Epithelial cell of proximal tubule (primary cell): ENCODE results near the gene METRNL. TPM values are rescaled to one million over a fixed set of nuclear protein-coding genes. Genes with fewer than 3 reads are reported as not detected.
"Not testable (repeated sequence)": the region's sequence is repeated elsewhere in the genome, so short reads cannot be mapped to it uniquely, and the experiment has no call there.

Experiments used
- DNase-seq: peaks from one replicate; pipeline ENCODE4 v3.0.0-alpha.2; 2011; ENCODE audit warnings: low read depth
- H3K4me3 ChIP-seq: 2 replicates; pipeline ENCODE4 v1.5.1; 2011; ENCODE audit warnings: low read depth, mild to moderate bottlenecking, low read length
- total RNA-seq: library from RNA; depleted of rRNA; stranded (reverse); fragments of >200 nt; gene quantifications from 2 replicates; pipeline ENCODE4 v1.2.3, GENCODE V29; 2015
- TF ChIP-seq, protein P1 (sequence below): conservative IDR thresholded peaks from 2 replicates; pipeline ENCODE4 v1.5.1; 2012; ENCODE audit warnings: low read depth, mild to moderate bottlenecking, low read length

Gene METRNL
- total RNA-seq, 1 donor from 2014 or later = 11.9 TPM

DNA sequence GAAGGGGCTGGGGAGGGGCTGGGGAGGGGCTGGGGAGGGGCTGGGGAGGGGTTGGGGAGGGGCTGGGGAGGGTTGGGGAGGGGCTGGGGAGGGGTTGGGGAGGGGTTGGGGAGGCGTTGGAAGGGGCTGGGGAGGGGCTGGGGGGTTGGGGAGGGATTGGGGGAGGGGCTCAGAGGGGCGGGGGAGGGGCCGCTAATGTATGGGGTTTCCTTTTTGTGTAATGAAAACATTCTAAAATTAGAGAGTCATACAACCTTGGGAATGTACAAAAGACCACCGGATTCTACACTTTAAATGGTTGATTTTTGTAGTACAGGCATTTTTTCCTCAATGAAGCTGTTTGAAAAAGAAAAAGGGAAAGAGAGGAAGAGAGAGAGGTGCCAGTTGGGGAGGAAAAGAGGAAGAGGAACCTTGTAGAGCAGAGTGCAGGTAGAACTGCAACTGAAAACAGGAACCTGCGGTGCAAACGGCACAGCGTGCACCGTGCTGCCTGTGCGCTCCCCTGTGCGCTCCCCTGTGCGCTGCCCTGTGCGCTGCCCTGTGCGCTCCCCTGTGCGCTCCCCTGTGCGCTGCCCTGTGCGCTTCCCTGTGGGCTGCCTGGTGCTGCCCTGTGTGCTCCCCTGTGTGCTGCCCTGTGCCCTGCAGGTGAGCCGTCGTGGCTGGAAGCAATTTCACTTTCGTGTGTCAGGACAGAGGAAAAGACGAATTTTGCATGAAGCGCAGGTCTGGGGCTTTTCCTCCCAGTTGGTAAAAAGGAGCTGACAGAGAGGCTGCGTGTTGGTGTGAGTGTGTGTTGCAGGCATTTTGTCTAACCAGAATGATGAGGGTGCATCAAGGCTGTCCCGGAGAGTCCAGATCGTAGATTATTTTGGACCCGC is 40.8 kb downstream of the METRNL start:
- no peak for DNase-seq
- no peak overlapping the region for H3K4me3 ChIP-seq
- TF ChIP-seq, protein P1, sequence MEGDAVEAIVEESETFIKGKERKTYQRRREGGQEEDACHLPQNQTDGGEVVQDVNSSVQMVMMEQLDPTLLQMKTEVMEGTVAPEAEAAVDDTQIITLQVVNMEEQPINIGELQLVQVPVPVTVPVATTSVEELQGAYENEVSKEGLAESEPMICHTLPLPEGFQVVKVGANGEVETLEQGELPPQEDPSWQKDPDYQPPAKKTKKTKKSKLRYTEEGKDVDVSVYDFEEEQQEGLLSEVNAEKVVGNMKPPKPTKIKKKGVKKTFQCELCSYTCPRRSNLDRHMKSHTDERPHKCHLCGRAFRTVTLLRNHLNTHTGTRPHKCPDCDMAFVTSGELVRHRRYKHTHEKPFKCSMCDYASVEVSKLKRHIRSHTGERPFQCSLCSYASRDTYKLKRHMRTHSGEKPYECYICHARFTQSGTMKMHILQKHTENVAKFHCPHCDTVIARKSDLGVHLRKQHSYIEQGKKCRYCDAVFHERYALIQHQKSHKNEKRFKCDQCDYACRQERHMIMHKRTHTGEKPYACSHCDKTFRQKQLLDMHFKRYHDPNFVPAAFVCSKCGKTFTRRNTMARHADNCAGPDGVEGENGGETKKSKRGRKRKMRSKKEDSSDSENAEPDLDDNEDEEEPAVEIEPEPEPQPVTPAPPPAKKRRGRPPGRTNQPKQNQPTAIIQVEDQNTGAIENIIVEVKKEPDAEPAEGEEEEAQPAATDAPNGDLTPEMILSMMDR = no peak

DNA sequence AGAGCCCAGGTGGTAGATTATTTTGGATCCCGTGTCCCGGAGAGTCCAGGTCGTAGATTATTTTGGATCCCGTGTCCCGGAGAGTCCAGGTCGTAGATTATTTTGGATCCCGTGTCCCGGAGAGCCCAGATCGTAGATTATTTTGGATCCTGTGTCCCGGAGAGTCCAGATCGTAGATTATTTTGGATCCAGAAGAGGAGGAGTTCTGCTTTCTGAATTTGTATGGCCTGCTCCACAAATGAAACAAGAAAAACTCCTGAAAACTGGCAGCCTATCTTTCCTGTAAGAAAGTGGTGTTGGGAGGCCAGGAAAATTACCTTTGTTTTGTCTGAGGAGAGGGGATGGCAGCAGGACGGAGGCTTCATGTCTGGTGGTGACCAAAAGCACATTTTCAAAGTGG is 42.1 kb downstream of the METRNL start:
- not testable (repeated sequence) for H3K4me3 ChIP-seq, DNase-seq

DNA sequence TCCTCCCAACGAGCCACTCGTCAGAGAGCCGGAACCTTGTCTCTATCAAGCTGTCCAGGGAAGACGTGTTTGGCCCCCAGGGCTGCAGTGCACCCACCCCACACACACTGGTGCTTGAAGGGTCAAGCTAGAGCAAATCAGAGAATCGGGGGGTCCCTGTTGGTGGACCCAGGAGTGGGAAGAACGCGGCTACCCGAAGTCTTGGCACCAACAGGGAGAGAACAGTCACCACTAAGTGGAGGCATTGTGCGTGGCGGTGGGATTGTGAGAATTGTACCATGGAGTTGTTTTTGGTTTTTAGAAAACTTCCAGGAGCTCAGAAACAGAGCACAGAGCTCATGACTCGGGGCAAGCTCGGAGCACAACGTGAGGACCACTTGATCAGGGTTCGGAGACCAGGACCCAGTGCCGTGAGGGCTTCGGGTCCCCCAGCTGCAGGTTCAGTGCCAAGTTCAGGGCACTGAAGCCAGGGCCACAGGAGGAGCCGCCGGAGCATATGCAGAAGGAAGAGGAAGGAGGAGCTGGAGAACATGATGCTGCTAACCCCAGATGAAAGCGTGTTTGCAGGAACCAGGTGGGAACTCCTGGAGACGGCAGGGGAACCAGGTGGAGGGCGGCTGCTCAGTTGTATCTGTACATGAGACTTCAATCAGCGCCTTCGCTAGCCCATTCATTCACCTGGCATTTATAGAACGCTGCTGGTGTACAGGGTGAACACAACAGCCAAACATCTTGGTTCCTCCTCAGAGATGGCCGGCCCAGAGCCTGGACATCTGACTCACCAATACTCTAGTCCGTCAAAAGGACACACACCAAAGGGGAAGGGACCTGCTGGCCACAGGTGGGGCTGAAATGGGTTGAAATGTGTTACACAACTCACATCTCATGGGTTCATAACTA is 42.8 kb downstream of the METRNL start:
- no peak for DNase-seq
- no peak overlapping the region for H3K4me3 ChIP-seq
- TF ChIP-seq, protein P1 = no peak

DNA sequence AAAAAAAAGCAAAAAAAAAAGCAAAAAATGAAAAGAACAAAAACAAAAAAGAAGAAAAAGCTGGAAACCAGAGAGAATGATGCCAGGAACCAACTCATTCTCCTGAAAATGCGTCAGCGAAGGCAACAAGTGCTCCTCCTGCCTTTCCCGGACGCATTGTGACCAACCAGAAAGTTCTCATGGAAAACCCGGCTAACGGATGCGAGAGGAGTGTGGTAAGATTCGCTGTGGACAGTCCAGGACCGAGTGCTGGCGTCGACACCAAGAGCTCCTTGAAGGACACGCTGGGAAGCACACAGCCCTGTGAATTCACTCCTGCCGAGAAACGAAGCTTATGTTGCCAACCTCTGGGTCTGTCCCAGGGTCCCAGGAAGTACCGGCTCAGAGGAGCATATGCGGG is 43.4 kb downstream of the METRNL start:
- no peak for DNase-seq
- H3K4me3 ChIP-seq = no peak overlapping the region
- TF ChIP-seq, protein P1 = no peak

DNA sequence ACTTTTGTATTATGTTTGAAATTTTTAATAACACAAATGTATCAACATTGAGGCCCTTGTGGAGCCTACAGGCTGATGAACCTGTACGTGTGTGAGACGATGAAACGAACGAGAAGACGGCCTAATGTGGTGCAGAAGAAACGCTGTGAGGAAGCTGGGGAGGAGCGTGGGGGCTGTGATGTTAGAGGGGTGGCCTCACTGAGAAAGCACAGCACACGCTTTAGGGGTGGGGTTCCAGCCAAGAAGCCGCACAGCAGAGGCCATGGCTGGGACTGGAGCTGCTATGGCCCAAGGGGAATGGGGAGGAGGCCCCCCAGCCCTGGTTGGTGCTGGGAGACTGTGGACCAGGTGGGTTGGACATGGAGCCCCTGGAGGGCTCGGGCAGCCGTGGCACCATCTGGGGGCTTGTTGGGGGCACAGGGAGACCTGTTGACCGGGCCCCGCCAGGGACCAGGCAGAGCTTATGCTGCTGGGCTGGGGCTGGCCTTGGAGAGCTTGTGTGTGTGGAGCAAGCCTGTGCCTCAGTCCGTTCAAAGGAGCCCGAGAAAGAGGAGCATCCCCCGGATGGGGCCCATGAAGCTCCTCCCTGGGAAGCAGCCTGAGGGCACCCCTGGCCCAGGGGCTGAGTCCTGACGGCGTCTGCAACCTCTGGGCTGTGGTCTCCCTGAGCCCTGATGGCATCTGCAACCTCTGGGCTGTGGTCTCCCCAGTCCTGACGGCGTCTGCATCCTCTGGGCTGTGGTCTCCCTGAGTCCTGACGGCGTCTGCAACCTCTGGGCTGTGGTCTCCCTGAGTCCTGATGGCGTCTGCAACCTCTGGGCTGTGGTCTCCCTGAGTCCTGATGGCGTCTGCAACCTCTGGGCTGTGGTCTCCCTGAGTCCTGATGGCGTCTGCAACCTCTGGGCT is 44.7 kb downstream of the METRNL start:
- H3K4me3 ChIP-seq = no peak overlapping the region
- no peak for DNase-seq
- TF ChIP-seq, protein P1 = no peak

DNA sequence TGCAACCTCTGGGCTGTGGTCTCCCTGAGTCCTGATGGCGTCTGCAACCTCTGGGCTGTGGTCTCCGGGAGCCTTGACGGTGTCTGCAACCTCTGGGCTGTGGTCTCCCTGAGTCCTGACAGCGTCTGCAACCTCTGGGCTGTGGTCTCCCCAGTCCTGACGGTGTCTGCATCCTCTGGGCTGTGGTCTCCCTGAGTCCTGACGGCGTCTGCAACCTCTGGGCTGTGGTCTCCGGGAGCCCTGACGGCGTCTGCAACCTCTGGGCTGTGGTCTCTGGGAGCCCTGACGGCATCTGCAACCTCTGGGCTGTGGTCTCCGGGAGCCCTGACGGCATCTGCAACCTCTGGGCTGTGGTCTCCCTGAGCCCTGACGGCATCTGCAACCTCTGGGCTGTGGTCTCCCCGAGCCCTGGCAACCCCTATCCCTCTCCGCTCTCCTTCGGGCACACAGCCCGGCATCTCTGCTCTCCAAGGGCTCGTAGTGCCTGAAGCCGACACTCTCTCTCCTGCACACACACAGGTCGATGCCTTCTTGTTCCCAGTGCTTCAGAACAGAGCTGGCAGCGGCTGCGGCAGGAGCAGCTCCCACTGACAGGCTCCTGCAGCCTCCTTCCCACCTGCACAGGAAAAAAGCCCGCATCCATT is 45.6 kb downstream of the METRNL start:
- TF ChIP-seq, protein P1 = no peak
- no peak for DNase-seq
- H3K4me3 ChIP-seq = no peak overlapping the region
